GM18519 (cell line): ENCODE data around the gene KLK10.
"Not testable (repeated sequence)": the region's sequence is repeated elsewhere in the genome, so short reads cannot be mapped to it uniquely, and the experiment has no call there.

Experiments
- ATAC-seq: cut with Tn5 transposase; IDR thresholded peaks from one replicate; pipeline ENCODE4 v1.9.1; 2021; ENCODE audit warnings: mild to moderate bottlenecking, moderate library complexity; ENCODE audit not compliant: unreplicated experiment, low FRiP score

The KLK10 gene

DNA sequence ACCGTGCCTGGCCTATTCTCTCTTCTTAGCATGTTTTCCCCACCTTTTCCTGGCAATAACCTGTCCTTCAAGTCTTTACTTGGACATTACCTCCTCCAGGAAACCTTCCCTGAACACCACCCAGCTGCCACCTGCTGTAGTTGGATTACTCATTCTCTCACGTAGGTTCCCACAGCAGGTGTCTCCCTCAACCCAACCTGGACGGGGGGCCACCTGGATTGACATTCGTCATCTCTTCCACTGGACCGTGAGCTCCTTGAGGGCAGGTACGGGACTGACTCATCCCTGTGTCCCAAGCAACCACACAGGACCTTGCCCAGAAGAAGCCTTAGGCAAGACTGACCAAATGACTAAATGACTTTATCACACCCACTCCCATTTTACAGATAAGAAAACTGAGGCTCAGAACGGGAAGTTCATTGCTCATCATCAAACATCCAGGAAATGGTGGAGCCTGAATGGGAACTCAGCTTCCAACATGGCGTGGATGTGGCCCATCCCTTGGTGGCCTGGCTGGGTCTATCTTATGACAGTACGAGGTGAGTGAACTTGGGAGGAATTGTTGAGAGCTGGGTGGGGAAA lies 46.6 kb downstream of the KLK10 start:
- no peak for ATAC-seq

DNA sequence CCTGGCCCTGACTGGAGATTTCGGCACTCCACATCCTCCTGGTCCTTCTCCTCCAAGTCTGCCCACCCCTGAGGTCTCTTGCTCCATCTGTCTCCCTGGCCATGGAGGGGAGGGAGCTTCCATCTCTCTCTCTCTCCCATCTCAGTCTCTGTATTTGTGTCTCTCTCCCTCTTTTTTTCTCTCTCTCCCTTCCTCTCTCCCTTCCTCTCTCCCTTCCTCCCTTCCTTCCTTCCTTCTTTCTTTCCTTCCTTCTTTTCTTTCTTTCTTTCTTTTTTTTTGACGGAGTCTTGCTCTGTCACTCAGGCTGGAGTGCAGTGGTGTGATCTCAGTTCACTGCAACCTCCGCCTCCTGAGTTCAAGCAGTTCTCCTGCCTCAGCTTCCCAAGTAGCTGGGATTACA lies 49.7 kb downstream of the KLK10 start:
- ATAC-seq: not testable (repeated sequence)

DNA sequence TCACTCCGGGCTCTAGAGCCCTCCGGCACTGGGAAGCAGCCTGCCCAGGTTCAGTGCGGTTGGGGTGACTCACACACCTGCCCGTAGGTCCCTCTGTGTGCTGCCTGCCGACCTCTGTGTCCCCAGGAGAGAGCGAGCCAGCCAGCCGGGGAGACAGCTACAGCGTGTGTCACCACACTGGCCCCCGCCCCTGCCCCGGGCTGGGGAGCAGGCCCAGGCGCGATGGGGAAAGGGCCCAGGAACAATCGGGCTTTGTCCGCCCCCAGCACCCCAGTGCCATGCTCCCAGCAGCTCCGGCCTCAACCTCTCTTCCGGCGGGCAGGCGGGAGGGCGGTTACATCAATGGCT lies 50.1 kb downstream of the KLK10 start, which contains the start of gene KLK6:
TSS of gene KLK6 (minus strand) at position 179 of the 348 bp plus-strand sequence. CDS start 1,487 bp downstream, outside the sequence.
- ATAC-seq: no peak

DNA sequence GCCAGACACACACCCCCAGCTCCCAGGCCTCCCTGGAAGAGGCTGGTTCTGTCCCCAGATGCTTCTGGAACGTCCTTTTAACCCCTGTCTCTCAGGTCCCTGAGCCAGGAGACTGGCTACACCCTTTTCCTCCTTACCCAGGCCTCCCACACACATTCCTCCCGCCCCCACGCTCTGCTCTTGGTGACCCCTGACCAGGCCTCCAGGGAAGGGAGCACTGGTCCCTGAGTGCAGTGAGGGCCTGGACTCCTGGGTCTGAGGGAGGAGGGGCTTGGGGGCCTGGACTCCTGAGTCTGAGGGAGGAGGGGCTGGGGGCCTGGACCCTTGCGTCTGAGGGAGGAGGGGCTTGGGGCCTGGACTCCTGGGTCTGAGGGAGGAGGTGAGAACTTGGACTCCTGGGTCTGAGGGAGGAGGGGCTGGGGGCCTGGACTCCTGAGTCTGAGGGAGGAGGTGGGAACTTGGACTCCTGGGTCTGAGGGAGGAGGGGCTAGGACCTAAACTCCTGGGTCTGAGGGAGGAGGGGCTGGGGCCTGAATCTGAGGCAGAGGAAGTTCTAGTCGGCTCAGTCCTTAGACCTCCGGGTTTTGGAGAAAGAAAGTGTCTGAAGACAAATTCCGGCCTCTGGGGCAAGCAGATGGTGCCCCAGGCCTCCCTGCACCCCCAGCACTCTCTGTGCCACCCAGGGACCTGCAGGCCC lies 50.6 kb downstream of the KLK10 start:
- ATAC-seq: no peak

DNA sequence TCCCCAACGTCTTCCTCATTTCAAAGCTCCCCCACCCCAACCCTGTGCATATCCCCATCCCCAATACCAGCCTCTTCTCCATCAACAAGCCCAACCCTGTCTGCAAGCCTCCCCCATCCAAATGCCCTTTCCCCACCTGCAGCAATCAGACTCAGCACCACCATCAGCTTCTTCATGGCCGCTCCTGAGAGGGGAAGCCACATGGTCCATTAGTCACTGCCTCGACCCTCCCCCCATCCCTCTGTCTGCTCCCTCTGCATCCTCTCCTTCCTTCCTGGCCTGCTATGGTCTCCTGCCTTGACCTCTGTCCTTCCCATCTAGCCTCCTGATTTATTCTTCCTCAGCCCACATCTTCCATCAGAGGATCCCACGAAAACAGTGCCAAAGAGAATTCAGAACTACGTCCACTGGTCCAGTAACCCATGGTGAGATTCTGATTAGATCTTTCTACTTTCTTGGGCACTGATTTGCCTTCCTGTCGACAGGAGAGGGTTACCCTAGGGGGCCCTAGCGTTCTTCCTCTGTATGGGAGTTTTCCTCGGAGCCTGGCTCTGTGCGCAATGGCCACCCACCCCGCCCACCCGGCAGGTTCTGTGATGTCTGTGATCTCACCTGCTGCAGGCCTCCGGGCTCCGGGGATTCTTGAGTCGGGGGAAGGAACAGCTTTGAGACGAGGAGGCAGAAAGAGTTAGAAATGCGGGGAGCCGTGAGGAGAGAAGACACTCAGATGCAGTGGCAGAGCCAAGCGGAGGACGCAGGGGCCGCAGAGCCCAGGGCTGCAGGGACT lies 51.4 kb downstream of the KLK10 start:
- no peak for ATAC-seq

DNA sequence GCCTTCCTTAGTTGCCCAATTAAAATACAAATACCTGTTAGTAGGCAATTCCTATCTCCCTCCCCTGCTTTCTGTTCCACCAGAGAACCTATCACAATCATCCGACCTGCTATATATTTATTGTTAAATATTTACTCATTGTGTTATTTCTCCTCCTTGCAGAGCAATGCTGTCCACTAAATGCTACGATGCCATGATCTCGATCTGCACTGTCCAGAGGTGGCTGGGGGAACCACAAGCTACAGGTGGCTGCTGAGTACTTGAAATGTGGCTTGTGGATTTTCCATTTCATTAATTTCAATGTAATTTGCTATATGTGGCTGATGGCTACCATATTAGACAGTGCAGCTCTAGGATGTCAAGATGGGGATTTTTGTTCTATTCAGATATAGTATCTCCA lies 55.2 kb downstream of the KLK10 start:
- no peak for ATAC-seq

DNA sequence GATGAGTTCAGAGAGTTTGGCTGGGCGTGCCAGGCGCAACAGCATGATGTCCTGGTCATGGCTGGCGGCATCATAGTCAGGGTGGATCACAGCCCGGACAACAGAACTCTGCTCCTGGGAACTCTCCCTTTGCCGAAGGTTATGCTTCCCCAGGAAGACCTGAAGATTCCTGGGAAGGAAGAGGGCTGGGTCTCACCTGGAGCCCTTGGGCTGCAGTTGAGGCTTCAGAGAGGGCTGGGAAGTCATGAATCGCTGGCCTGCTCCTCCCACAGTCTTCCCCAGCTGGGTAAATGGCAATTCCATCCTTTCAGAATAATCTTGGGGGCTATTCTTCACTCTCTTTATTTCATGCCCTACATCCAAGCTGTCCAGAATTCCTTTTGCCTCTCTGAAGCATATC lies 56.1 kb downstream of the KLK10 start:
- no peak for ATAC-seq
